ENCODE results near the gene MINDY4. TPM values are rescaled to one million over a fixed set of nuclear protein-coding genes. Genes with fewer than 3 reads are reported as not detected.

Gene MINDY4
- total RNA-seq, 1 donor from 2014 or later = 8.4 TPM

DNA sequence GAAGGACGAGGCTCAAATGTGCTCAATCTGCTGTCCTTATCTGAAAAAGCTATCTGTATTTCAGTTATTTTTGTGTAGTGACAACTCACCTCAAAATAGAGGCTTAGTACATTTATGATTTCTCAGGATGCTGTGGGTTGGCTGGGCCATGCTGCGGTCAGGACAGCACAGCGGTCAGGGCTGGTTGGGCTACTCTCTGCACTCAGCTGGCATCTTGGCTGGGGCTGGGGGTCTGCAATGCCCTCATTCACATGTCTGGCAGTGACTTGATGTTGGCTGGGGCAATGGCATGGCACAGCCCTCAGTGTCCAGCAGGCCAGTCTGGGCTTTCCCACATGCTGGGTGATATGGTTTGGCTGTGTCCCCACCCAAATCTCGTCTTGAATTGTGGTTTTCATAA is 34.9 kb upstream of the MINDY4 start:
- no peak overlapping the region for H3K4me3 Mint-ChIP-seq

DNA sequence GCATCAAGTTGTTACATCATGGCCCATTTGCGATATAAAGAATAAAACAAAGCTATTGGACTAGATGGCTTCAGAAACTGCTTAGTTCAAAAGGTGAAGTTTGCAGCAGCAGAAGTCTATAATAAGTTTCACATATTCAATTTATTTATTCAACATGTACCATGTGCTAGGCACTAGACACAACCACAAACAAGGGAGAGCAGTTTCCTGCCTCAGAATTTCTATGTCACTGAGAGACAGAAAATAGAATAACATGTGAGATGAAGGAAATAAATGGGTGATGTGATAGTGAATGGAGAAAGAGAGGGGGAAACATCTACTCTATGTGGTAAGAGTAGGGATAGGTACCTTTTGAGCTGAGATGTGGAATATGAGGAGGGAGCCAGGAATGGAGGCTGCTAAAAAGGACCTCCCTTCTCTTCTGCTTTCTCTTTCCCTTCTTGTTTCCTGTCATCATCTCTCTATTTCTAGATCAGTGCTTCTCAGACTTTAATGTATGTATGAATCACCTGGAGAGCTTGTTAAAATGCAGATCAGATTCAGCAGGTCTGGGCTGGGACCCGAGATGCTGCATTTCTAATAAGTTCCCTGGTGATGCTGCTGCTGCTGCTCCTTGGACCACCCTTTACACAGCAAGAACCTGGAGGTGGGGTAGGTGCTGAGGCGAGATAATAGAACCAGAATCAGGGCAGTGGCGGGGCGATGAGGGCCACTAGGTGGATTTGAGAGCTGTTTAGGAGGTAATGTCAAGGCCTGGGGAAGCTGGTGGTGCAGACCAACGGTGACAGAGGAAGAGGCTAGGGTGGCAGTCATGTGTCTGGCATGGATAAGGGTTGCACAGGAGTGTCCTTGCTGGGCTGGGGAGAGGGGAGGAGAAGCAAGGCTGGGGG is 32.9 kb upstream of the MINDY4 start:
- peaks cover 27% of the 10 kb centered on the region for H3K27me3 Mint-ChIP-seq
- H3K4me3 Mint-ChIP-seq = no peak overlapping the region
- no peak overlapping the region for H3K27ac Mint-ChIP-seq
- no peaks in the 10 kb centered on the region for H3K4me1 Mint-ChIP-seq (ENCODE audit: unreplicated experiment)
- H3K36me3 Mint-ChIP-seq = no peaks in the 10 kb centered on the region
- no peak for DNase-seq (ENCODE audit: extremely low spot score, unreplicated experiment)
- TF ChIP-seq, protein P1, sequence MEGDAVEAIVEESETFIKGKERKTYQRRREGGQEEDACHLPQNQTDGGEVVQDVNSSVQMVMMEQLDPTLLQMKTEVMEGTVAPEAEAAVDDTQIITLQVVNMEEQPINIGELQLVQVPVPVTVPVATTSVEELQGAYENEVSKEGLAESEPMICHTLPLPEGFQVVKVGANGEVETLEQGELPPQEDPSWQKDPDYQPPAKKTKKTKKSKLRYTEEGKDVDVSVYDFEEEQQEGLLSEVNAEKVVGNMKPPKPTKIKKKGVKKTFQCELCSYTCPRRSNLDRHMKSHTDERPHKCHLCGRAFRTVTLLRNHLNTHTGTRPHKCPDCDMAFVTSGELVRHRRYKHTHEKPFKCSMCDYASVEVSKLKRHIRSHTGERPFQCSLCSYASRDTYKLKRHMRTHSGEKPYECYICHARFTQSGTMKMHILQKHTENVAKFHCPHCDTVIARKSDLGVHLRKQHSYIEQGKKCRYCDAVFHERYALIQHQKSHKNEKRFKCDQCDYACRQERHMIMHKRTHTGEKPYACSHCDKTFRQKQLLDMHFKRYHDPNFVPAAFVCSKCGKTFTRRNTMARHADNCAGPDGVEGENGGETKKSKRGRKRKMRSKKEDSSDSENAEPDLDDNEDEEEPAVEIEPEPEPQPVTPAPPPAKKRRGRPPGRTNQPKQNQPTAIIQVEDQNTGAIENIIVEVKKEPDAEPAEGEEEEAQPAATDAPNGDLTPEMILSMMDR (conservative IDR thresholded peaks at IDR 0.05) = no peak
- H3K9me3 Mint-ChIP-seq = no peaks in the 10 kb centered on the region

More for the DNA sequence above, 34.9 kb upstream of the MINDY4 start:
- no peak for DNase-seq (ENCODE audit: extremely low spot score, unreplicated experiment)
- Mint-ChIP-seq H3K4me1 (ENCODE audit: unreplicated experiment) (no peaks in the 10 kb centered on the region), H3K36me3 (no peaks in the 10 kb centered on the region), H3K27me3 (peaks cover 30% of the 10 kb centered on the region), H3K27ac (no peak overlapping the region), H3K9me3 (no peaks in the 10 kb centered on the region)
- TF ChIP-seq, protein P1 (conservative IDR thresholded peaks at IDR 0.05) = no peak

DNA sequence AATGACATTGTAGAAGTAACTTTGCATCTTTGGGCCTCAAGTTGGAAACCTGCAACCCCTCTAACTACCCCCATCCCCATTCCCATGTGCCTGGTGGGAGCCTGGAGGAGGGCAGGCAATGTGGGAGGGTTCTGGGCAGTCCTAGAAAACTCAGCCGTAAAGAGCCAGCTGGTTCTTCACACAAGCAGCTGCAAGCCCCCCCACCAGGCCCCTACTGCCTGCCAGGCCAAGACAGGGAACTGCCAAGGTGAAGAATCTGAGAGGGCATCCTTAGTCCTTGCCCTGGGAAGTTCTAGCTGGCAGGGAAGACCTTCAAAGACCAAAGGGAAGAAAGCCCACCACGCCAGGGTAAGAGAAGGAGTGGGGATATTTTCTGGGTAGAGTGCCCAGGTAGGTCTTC is 31.5 kb upstream of the MINDY4 start:
- peaks cover 29% of the 10 kb centered on the region for H3K27me3 Mint-ChIP-seq

DNA sequence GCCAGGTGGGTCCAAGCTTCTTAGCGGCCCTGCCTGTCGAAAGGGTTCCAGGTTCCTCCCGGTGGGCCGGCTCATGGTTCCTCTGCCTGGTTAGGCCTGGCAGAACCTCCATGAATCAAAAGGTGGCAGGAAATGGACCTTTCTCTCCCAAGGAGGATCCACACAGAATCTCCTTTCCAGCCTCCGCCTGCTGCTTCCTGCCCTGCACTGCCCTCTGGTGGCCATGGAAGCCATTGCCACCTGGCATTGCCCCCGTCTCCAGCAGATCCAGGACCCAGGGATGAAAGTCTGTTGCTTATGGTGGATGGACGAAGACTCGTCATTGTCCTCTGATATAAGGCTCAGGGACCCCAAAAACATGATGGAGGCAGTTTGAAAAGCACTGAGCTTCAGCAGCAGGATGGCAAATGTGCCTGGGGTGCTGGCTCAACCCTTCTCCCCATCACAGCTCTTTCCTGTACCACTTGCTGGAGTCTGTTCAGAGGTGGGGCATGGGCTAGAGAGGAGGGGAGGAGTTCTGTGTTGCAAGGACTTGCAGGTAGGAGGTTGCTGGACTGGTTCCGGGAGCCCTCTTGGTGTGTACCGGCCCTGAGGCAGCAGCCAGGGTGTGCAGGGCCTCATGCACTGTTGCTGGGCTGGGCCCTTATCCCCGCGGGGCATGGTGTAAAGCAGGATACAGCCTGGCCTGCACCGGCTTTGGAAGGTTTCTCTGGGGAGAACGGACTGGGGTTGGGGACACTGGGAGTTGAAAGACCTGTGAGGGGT is 30.6 kb upstream of the MINDY4 start:
- H3K9me3 Mint-ChIP-seq = no peaks in the 10 kb centered on the region
- H3K27ac Mint-ChIP-seq = no peak overlapping the region
- H3K36me3 Mint-ChIP-seq = no peaks in the 10 kb centered on the region
- H3K27me3 Mint-ChIP-seq = peaks cover 24% of the 10 kb centered on the region
- TF ChIP-seq, protein P1 (conservative IDR thresholded peaks at IDR 0.05) = peak; percentile 99
- no peak overlapping the region for H3K4me3 Mint-ChIP-seq
- peaks cover 6% of the 10 kb centered on the region for H3K4me1 Mint-ChIP-seq (ENCODE audit: unreplicated experiment)
- peak; percentile 84 for DNase-seq (ENCODE audit: extremely low spot score, unreplicated experiment)

More for the DNA sequence above, 31.5 kb upstream of the MINDY4 start:
- TF ChIP-seq, protein P1 (conservative IDR thresholded peaks at IDR 0.05) = no peak
- Mint-ChIP-seq H3K36me3 (no peaks in the 10 kb centered on the region), H3K9me3 (no peaks in the 10 kb centered on the region), H3K4me3 (no peak overlapping the region), H3K27ac (no peak overlapping the region), H3K4me1 (ENCODE audit: unreplicated experiment) (no peaks in the 10 kb centered on the region)
- no peak for DNase-seq (ENCODE audit: extremely low spot score, unreplicated experiment)

DNA sequence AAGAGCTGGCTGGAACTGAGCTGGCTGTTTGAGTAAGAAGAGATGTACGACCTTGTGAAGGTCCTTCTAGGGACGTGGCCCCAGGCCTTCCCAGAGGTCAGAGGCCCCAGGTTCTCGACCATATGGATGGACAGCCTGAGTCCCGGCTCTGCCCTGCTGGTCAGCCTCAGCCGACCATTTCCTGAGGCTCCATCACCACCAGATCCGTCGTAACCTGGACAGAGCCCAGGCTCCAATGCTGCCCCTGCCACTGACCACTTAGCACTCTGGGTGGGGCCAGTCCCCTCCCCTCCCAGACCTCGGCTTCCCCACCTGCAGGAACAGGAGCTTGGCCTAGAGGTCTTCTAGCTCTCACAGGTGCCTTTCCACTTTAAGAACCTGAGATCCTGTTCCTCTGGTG is 29.9 kb upstream of the MINDY4 start:
- Mint-ChIP-seq H3K9me3 (no peaks in the 10 kb centered on the region), H3K4me3 (no peak overlapping the region), H3K27ac (no peak overlapping the region), H3K27me3 (peaks cover 24% of the 10 kb centered on the region), H3K4me1 (ENCODE audit: unreplicated experiment) (peaks cover 6% of the 10 kb centered on the region), H3K36me3 (no peaks in the 10 kb centered on the region)
- TF ChIP-seq, protein P1 (conservative IDR thresholded peaks at IDR 0.05) = no peak
- no peak for DNase-seq (ENCODE audit: extremely low spot score, unreplicated experiment)

Measured in type B pancreatic cell (in vitro differentiated cells).